ENCODE measurements around the gene CA4.

CA4 gene

DNA sequence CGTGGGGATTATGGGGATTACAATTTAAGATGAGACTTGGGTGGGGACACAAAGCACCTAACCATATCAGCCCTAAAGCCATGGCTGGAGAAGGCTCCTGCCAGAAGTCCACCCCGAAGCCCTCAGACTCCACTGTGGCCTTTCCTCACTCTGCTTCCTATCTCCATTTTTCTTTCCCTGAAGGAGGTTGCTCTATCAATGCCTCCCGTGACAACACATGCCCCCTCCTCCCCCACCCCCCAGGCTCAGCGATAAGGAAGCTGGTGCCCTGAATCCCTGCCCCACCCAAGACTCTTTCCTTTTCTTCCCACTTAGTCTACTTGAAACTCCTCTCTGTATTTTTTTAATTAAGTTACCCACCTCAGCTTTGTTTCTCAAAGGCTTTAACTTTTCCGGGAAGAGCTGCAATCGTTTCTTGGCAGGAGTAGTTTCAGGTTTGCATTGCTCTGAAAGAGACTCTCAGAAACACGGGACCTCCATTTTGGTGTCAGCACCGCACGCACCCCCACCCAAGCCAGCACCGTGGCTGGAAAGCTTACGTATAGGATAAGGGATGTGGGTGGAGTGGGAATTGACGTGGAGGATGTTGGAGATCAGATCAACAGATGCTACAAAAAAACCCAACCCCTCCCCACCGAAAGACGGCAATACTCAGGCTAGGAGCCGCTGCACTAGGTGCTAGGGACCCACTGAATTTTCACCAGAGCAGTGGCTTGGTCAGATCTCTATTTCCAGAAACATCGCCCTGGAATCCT lies 15.2 kb upstream of the CA4 start:
- H3K4me2 ChIP-seq = no peak overlapping the region
- H3K27ac ChIP-seq = no peak overlapping the region
- no peaks in the 10 kb centered on the region for H3K27me3 ChIP-seq (ENCODE audit: insufficient read depth, low read depth)
- no peaks in the 10 kb centered on the region for H3K36me3 ChIP-seq (ENCODE audit: insufficient read depth)
- no peaks in the 10 kb centered on the region for H4K20me1 ChIP-seq (ENCODE audit: insufficient read depth)
- TF ChIP-seq, protein P1, sequence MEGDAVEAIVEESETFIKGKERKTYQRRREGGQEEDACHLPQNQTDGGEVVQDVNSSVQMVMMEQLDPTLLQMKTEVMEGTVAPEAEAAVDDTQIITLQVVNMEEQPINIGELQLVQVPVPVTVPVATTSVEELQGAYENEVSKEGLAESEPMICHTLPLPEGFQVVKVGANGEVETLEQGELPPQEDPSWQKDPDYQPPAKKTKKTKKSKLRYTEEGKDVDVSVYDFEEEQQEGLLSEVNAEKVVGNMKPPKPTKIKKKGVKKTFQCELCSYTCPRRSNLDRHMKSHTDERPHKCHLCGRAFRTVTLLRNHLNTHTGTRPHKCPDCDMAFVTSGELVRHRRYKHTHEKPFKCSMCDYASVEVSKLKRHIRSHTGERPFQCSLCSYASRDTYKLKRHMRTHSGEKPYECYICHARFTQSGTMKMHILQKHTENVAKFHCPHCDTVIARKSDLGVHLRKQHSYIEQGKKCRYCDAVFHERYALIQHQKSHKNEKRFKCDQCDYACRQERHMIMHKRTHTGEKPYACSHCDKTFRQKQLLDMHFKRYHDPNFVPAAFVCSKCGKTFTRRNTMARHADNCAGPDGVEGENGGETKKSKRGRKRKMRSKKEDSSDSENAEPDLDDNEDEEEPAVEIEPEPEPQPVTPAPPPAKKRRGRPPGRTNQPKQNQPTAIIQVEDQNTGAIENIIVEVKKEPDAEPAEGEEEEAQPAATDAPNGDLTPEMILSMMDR (conservative IDR thresholded peaks at IDR 0.05; ENCODE audit: low read depth, low read length) = no peak
- no peak overlapping the region for H3K9ac ChIP-seq
- H3K4me1 ChIP-seq (ENCODE audit: low read depth, poor library complexity, severe bottlenecking) = no peaks in the 10 kb centered on the region
- H3K79me2 ChIP-seq (ENCODE audit: insufficient read depth, low read depth) = no peaks in the 10 kb centered on the region
- H2AFZ ChIP-seq (ENCODE audit: low read depth) = no peak overlapping the region
- H3K4me3 ChIP-seq (IDR thresholded peaks at IDR 0.05; ENCODE audit: insufficient read depth, low read depth, low read length) = no peak overlapping the region

DNA sequence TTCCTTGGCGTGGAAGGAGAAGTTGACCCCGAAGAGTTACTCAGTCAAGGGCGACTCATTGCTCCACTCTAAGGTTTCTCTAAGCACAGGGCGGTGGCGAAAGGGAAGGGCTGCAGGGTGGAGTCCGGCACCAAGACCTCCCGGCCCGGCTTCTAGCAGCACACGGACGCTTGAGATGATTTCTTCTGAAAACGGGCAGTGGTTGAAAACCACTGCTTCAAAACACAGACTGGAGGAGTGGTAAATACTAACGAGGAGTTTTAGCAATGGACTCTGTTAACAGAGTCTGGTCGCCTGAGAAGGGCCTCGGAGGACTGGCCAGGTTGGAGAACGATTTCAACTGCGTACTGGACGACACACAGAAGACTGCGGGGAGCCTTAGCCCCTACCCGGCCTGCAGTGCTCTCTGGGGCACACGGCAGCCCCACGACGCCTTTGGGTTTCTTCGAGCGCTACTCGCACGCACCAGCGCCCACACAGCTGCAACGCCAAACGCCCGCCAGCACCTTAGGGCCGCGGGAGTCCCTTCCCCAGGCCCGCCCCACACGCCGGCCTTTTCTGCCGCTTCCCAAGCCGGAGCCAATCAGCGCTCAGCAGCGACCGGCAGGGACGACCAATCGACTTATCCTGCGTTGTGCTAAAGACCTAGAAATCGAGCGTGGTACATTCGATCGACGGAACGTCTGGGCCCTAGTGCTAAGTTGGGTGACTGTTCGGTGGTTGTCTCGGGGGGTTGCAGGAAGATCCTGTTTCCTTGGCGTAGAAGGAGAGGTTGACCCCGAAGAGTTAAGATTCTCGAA lies 14.4 kb upstream of the CA4 start:
- no peak overlapping the region for H3K4me3 ChIP-seq (IDR thresholded peaks at IDR 0.05; ENCODE audit: insufficient read depth, low read depth, low read length)
- H4K20me1 ChIP-seq (ENCODE audit: insufficient read depth) = no peaks in the 10 kb centered on the region
- H3K79me2 ChIP-seq (ENCODE audit: insufficient read depth, low read depth) = no peaks in the 10 kb centered on the region
- peaks cover 4% of the 10 kb centered on the region; the same call in 1 of the 2 replicates for H3K27me3 ChIP-seq (ENCODE audit: insufficient read depth, low read depth)
- H3K36me3 ChIP-seq (ENCODE audit: insufficient read depth) = no peaks in the 10 kb centered on the region
- H3K4me2 ChIP-seq = no peak overlapping the region
- no peak overlapping the region for H3K9ac ChIP-seq
- no peak overlapping the region for H3K27ac ChIP-seq
- TF ChIP-seq, protein P1 (conservative IDR thresholded peaks at IDR 0.05; ENCODE audit: low read depth, low read length) = no peak
- H2AFZ ChIP-seq (ENCODE audit: low read depth) = no peak overlapping the region
- no peaks in the 10 kb centered on the region for H3K4me1 ChIP-seq (ENCODE audit: low read depth, poor library complexity, severe bottlenecking)

DNA sequence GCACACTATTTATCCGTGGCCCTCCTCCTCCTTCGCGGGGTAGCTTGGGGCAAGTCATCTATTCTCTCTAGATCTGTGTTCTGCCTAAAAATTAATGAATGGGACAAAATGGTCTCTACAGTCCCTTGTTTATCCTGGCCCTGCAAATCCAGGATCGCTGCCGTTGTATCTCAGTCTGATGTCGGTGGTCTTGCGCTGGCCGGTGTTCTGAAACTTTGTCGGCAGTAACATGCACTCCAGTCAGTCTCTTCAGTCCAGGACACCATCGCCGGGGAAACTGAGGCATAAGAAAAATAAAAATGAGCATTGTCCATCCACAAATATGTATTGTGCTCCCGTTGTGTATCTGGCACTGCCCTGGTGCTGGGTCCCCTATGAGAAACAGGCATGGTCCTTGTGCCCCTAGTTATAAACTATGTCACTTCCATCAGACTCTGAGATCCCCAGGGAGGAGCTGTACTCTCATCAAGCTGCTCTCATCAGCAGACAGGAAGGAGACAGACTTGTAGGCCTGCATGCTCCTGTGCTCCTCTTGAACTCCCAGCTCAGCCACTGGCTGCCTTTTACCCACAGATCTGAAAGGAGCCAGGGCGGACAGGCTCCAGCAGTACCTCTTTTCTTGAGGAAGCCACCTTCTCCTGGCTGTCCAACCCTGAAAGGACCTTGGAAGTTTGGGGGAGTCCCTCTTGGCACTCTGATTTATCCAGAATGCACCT lies 13.7 kb upstream of the CA4 start:
- Histone ChIP-seq H3K27me3 (ENCODE audit: insufficient read depth, low read depth) (peaks cover 12% of the 10 kb centered on the region; the same call in 1 of the 2 replicates), H3K4me2 (no peak overlapping the region)

DNA sequence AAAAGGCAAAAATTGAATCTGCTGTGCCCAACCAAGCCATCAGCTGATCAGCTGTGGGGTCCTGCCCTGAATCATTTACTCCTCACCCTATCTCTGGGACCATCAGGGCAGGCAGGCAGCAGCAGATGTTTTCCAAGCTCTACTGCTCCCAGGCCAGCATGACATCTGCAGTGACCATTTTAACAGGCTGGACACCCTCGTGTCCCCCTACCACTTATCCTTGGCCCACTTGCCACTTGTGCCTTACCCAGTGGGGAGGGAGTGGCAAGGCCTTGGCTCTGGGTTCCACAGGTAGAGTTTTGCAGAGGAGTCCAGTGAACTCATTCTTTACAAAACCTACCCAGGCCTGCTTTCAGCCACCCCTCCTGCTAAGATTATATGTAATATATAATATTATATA lies 12.0 kb upstream of the CA4 start:
- Histone ChIP-seq H3K27me3 (ENCODE audit: insufficient read depth, low read depth) (peaks cover 13% of the 10 kb centered on the region; the same call in 1 of the 2 replicates), H4K20me1 (ENCODE audit: insufficient read depth) (no peaks in the 10 kb centered on the region), H3K27ac (no peak overlapping the region), H3K79me2 (ENCODE audit: insufficient read depth, low read depth) (no peaks in the 10 kb centered on the region), H3K4me2 (no peak overlapping the region), H3K4me1 (ENCODE audit: low read depth, poor library complexity, severe bottlenecking) (peaks cover 12% of the 10 kb centered on the region), H2AFZ (ENCODE audit: low read depth) (no peak overlapping the region), H3K4me3 (IDR thresholded peaks at IDR 0.05; ENCODE audit: insufficient read depth, low read depth, low read length) (no peak overlapping the region), H3K9ac (no peak overlapping the region), H3K36me3 (ENCODE audit: insufficient read depth) (no peaks in the 10 kb centered on the region)
- TF ChIP-seq, protein P1 (conservative IDR thresholded peaks at IDR 0.05; ENCODE audit: low read depth, low read length) = no peak

More for the DNA sequence above, 13.7 kb upstream of the CA4 start:
- Histone ChIP-seq H2AFZ (ENCODE audit: low read depth) (no peak overlapping the region), H3K4me1 (ENCODE audit: low read depth, poor library complexity, severe bottlenecking) (no peaks in the 10 kb centered on the region), H3K4me3 (IDR thresholded peaks at IDR 0.05; ENCODE audit: insufficient read depth, low read depth, low read length) (no peak overlapping the region), H3K79me2 (ENCODE audit: insufficient read depth, low read depth) (no peaks in the 10 kb centered on the region), H3K9ac (no peak overlapping the region), H4K20me1 (ENCODE audit: insufficient read depth) (no peaks in the 10 kb centered on the region), H3K27ac (no peak overlapping the region), H3K36me3 (ENCODE audit: insufficient read depth) (no peaks in the 10 kb centered on the region)
- TF ChIP-seq, protein P1 (conservative IDR thresholded peaks at IDR 0.05; ENCODE audit: low read depth, low read length) = no peak

All from KMS-11 (cell line).